HG03460 (cell line): ENCODE measurements around the gene SLC9A3.

ENCODE experiments used
- ATAC-seq: cut with Tn5 transposase; IDR thresholded peaks from one replicate; pipeline ENCODE4 v1.9.1; 2021; ENCODE audit not compliant: unreplicated experiment

Gene SLC9A3

DNA sequence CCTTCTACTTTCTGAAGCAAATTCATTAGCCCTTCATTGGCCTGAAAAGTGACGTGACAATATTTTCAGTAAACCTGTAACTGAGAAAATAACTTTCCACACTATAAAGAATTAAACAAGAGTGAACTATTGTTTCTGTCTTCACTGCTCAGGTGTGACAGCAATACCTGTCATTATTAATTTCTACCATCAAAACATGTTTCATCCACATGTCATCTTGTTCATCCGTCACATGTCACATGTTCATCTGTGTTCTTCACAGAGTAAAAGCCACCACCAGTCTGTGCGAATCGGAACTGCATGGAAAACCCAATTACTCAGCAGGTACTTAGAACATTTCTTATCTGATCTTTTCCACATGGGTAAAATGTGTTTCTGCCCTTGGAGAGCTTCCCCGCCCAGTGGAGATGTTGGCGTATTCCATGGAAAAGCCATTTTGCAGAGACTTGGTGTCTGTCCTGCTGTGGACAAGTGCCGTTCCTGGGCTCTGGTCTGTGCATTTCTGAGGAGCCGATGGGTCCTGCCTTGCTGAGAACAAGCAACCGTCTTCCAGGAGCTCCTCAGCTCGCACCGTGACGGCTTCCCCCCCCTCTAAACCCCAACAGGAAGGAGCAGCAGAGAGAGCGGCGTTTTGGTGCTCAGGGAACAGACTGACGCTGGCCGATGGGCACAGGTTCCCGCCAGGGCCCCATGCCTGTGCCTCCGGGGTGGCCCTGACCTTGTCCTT is 91.9 kb downstream of the SLC9A3 start:
- no peak for ATAC-seq

DNA sequence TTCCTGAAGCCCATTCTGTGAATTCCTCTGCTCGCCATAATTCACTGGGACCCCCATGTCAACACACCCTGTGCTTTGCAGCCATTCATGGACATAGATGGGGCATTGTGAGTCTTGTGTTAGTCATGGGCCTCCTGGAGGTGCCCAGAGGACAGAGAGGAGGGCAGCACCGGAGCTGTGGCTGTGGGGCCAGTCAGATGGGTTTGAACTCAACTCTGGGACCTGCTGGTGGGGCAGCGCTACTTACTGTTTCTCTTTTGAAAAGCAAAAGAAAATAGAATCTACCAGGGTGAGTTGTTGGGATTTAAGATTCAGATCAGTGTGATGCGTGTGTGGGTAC is 92.6 kb downstream of the SLC9A3 start:
- ATAC-seq, result no peak

DNA sequence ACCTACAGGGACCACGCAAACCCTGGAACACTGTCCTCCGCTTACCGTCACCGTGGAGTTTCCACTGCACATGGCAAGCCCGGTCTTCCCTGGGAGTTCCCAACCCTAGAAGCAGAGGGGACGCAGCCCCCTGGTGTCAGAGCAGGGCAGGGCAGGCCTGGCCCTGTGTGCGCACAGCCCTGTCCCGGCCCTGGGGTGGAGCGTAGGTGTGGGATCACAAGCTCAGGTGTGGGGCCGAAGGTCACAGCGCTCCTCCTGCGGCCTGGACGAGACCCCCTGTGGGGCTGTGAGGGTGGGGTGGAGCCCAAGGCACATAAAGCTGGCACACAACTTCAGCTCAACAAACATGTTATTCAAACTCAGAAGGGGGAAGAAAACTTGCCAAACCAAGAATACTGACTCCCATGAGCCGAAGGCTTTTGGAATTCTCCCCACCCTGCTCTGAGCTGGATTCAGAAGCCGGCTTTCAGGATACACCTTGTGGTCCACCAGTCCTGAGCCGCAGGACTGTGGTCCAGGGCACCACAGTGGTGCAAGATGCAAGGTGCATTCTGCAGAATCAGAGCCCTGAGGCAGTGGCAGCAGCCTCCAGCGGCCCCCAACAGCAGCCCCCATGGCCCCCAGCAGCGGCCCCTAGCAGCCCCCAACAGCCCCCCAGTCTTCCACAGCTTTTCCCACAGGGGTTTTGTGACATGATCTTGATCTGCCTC is 93.1 kb downstream of the SLC9A3 start:
- ATAC-seq, result peak; percentile 75

DNA sequence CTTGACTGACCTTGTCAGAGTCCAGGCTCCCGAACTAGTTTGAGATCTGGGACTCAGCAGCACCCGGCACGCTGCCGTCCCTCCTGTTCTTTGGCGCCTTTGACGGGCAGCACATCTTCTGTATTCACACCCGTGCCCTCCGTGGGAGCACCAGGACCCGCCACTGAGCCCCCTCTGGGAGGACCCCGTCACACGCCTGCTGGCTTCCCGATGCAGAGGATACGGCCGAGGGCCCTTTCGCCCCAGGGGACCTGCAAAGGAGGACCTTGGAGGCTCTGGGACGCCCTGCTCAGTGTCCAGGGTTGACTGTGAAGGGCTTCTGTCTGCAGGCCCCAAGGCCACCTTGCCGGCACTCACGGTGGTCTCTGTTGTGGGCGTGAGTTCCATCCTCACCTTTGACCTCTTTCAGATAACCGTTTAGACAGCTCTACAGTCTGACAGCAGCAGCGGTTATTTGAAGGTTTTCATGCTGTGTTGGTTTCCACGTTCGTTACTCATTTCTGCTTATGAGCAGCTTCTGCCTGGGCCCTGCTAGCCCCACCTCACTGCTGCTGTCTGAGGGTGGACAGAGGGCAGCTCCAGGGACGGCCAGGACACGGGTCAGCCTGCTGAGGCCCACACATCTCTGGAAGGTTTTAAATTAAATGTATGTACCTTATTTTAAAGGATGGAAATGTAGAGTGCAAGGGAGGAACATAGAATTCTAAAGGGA is 93.9 kb downstream of the SLC9A3 start:
- peak; percentile 17 for ATAC-seq

DNA sequence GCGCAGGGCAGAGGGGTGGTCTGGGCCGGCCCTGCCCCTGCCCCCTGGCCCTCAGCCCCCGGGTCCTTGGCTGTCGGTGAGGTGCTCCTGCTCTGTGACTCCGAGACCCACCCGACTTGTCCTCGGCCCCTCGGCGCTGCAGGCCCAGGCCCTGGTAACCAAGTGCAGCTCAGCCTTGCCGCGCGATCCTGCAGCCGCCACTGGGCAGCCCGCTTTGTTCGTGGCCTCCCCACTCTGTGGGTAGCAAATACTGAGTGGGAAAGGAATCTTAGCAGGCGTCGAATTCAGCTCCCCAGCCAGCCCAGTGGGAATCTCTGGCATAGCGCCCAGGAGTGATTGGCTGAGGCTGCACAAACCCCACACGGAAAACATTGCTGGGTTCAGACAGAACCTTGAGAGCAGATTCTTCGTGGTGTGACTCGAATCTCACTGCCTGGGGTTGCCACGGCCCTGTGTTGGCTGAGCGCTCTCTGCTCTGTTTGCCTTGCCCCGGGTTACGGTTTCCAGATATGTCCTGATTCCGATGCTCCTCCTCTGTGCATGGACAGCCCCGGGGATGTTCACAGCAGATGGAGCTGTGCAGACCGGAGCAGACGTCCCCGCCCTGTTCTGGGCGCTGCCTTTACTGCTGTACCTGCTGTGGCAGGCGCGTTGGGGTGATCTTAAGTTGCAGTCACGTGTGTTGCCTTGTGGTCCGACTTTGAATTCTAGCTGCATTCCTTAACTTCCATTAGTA is 94.6 kb downstream of the SLC9A3 start:
- no peak for ATAC-seq

DNA sequence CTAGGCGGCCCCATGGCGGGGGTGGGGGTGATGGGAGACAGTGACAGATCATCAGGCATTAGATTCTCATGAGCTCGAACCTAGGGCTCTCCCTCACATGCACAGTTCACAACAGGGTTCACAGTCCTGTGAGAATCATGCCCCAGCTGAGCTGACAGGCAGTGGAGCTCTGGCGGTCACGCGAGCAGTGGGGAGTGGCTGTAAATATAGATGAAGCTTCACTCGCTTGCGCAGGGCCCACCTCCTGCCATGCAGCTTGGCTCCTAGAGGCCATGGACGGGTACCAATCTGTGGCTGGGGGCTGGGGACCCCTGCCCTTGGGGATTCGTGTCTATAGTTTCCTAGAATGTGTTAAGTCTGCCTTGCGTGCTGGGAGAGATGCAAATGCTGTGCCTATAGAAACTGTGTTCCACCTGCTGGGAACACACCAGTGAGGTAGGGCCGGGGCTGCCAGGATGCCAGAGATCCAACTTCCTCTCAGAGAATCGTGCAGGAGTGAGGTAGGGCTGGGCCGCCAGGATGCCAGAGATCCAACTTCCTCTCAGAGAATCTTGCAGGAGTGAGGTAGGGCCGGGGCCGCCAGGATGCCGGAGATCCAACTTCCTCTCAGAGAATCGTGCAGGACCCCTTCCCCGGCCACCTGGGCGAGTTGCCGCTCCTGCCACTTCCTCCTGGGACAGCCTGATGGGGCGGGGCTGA is 95.3 kb downstream of the SLC9A3 start:
- ATAC-seq, result no peak

DNA sequence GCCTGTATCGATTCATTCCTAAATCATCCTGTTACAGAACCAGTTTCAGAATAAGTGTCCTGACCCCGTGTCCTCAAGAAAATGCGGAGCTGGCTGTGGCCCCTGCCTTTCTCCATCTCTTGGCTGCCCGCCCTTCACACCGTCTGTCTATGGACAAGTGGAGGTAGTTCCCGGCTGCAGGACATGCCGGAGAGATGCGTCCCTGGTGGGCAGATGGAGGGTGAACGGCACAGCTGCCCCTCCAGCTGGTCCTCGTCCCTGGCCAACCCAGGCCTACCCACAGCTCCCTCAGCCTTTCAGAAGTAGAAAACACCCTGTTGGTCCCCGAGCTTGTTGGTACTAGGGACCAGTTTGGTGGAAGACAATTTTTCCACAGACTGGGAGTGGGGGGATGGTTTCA is 96.0 kb downstream of the SLC9A3 start:
- no peak for ATAC-seq

DNA sequence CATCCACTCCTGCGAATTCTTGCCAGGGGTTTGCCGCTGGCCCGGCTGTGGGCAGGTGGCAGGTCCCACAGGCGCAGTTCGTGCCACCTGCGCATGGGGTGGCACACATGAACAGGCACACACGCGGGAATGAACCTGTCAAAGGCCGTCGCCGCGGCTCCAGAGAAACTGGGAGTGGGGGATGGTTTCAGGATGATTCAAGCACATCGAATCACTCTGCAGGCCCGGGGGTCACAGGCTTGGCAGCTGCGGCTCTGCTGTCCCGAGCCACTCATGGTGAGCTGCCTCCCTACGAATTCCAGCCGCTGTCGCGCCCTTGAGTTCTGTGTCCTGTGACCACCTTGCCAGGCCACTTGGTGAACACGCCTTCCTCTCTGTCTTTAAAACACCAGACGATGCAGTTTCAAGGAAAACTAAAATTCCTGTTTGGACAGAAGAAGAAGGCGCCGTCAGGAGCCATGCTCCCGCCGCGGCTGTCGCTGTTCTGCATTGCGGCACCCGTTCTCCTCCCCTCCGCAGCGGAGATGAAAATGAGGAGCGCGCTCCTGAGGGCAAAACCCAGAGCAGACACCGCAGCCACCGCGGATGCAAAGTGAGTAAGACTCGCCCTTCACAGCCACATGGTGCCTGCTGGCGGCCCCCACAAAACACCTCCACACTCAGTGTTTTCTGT is 96.7 kb downstream of the SLC9A3 start:
- ATAC-seq, result no peak

DNA sequence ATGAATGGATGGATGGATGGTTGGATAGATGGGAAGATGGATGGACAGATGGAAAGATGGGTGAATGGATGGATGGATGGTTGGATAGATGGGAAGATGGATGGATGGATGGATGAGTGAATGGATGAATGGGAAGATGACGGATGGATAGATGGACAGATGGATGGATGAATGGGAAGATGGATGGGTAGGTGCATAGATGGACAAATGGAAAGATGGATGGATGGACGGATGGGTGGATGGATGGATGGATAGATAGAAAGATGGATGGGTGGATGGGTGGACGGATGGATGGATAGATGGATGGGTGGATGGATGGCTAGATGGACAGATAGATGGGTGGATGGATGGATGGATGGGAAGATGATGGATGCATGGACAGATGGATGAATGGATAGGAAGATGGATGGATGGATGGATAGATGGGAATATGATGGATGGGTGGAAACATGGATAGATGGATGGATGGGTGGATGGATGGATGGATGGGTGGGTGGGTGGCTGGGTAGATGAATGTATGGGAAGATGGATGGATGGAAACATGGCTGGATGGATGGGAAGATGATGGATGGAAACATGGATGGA is 97.8 kb downstream of the SLC9A3 start:
- ATAC-seq, result no peak

DNA sequence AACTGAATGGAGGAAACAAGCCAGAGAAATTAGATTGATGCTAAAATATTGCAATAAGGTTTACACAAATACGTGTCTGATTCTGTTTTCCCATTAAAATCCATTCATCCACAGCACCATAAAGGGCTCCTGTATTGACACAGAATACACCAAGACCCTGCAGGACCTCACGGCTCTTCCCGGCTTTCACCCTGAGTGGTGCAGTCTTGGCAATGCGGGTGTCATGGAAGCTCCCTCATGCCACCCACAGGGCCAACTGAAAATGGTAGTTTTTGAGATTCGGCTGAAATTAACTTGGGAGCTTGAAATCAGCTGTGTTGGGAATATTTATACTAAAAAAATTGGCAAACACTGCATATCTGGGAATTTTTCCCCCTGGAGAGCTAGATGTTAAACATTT is 98.5 kb downstream of the SLC9A3 start:
- ATAC-seq, result no peak

DNA sequence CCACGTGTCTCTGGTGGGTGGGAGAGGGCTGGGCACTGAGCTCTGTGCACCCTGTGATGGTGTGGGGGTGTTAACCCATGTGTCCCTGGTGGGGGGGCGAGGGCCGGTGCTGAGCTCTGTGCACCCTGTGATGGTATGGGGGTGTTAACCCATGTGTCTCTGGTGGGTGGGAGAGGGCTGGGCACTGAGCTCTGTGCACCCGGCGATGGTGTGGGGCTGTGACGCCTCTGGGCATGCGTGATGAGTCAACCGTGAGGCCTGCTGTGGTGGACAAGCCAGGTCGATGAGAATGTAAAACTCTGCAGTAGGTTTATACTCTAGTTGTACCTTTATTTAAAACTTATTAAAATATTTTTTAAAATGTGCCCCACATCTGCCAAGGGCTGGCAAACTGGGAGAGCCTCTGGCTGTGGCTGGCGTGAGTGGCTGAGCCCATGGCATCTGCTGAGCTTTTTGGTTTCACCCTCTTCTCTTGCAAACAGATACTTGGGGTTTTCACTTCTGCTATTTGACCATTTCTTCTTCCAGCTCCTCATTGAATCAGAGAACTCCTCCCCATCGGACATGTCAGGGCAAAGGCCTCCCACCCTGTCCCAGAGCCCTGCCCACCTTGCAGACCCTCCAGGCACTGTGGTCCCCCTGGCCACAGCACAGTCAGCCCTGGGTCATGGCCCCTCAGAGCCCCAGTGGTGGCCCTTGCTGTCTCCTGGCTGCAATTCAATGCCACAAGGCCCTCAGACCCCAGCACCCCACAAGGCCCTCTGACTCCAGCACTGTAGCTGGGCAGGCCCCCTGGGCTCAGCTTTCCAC is 99.7 kb downstream of the SLC9A3 start:
- ATAC-seq, result peak; percentile 89

DNA sequence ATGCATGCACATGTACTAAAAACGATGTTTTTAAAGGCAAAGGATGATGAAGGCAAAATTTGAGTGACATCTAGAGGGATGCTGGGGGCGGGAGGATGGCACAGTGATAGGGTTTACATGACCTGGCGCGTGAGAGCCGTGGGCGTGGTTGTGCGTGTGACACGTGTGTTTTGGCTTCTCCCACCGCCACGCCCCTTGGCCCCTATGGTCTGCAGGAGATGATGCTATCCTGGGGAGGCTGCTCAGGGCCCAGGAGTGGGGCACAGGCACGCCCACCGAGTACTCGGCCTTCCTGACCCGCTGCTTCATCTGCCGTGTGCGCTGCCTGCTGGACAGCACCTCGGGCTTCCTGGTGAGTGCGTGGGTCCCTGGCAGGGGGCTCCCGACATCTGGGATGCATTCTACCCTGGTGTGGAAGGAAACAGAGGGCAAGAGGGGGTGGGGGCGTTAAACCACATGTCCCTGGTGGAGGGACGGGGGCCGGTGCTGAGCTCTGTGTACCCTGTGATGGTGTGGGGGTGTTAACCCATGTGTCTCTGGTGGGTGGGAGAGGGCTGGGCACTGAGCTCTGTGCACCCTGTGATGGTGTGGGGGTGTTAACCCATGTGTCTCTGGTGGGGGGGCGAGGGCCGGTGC is 100.5 kb downstream of the SLC9A3 start:
- ATAC-seq, result no peak

DNA sequence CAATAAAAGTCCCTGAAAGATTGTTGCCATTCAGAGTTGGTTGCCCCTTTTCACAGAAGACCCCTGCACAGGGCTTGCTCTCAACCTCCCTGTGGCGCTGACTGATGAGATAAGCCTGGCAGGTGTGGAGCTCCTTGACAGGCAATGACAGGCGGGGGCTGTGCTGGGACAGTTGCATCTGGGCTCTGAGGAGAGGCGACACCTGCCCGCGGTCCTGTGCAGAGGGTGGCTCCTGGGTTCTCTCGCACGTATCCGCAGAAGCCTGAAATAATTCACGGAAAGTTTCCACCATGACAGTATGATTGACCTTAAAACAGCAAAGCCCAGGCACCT is 101.0 kb downstream of the SLC9A3 start:
- no peak for ATAC-seq

DNA sequence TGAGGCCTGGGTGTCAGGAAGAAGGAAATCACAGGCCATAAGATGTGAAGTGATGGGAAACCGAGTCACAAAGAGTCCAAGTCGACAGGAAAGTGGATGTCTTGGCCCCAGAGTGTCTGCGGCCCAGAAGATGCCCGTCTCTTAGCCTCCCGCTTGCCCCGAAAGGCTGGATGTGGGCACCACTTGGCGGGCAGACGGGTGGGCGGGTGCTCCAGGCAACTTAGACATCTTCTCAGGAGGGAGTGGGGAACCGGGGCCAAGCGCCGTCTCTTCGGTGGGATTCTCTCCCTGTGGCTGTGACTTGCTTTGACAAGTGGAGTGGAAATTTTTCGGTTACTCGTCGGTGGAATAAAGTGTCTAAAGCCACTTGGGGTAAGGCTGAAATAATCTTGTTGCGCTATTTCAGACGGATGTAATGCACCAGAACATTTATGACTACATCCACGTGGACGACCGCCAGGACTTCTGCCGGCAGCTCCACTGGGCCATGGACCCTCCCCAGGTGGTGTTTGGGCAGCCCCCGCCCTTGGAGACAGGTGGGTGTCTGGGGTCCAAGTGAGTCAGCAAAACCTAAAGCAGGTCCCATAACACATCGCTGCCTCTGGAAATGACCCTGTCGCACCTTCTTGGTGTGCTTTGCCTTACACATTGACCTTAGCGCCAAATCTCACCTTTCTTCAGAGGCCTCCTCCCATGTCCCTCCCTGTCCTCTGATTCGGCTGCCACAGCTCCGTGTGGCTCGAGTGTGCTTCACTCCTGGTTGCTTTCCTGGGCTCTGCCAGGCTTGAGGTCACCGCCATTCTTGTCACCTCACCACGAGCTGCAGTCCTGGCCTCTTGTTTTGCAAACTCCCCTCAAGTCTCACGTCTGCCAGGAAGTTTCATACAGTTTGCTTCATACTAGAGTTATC is 101.7 kb downstream of the SLC9A3 start:
- ATAC-seq, result no peak

DNA sequence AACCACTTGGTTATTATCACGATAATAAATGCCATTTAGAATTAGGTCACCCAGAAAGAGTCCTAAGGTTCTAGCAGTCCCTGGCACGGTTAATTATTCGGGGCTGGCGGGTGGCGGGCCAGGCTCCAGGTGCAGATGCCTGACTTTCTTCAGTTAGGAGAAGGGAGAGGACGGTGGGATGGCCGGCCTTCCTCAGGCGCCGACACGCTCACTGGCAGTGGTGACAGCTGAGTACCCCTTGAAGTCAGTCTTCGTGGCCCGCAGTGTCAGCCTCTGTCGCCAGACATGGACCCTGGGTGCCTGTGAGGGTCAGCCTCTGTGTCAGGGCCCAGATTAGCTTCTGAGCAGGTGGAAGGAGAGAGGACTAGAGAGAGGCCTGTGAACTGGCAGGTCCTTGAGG is 102.3 kb downstream of the SLC9A3 start:
- ATAC-seq, result no peak

DNA sequence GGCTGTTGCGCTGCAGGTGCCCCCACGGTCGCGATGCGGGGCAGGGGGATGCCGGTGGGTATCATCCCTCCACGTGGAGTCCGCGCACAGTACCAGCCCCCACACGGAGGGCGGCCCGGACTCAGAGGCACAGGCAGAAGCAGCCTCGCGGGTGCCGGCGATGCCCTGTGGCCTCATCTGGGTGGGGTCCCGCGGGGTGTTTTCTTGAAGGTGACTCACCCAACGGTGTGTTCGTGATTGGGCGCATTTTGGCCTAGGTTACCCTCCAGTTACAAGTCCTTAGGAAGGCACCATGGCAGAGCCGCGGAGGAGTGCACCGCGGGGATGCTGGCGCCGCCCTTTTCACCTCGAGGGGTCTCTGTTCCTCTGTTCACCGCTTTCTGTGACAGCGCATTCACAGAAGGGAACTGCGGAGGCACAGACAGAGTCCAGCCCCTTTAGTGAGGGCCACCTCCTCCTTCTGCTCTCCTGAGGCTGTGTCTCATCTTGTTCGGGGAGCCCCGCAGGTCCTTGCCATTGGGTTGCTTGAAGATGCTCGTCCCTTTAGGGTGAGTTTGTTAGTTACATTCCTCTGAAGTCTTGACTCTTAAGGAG is 102.9 kb downstream of the SLC9A3 start:
- no peak for ATAC-seq

DNA sequence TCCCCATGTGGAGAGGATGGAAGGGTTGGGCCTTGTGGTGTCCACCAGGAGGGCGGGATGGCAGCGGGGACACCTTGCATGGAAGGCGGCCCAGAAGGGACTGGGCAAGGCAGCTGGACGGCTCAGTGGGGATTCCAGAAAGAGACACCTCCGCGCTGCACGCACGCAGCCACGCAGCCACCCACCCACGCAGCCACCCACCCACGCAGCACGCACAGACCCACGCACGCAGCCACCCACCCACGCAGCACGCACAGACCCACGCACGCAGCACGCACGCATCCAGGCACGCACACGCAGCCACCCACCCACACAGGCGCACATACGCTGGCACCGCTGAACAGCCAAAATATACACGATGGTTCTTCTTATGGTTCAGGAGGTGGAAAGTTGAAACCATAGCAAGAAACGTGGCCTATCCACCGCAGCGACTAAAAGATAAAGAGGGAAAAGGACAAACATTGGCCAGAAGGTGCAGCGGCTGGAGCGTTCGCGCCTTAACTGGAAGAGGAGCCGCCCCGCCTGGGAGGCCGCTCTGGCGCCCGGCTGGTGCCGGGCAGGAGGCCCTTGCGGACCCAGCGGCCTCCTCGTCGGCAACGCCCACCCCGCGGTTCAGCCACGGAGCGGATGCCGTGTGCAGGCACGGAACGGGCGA is 103.5 kb downstream of the SLC9A3 start:
- ATAC-seq, result no peak
